ENCODE results near the gene CYP4F3.
"Not testable (repeated sequence)": the region's sequence is repeated elsewhere in the genome, so short reads cannot be mapped to it uniquely, and the experiment has no call there.

Gene CYP4F3

DNA sequence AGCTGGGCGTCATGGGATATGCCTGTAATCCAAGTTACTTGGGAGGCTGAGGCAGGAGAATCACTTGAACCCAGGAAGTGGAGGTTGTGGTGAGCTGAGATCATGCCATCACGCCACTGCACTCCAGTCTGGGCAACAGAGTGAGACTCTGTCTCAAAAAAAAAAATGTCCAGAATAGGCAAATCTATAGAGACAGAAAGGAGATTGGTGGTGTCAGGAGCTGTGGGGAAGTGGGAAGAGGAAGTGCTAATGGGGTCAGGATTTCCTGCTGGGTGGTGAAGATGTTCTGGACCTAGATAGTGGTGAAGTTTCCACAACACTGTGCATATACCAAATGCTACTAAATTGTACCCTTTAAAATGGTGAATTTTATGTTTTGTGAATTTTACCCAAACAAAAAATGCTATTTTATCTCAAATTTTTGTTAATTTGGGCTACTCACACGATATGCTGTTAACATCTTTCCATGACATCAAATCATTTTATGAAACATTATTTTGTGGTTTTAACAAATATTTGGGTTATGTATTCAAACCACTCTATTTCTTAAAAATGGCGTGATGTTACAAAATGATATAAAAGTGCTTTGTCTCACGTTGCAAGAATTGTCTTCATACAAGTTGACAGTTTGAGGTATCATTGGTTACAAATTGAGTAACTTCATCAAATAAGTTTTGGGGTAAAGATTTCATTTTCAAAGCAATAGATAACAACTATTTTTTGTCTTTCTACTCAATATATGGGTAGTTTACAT, 7.4 kb upstream of the CYP4F3 start:
- DNase-seq, result no peak

DNA sequence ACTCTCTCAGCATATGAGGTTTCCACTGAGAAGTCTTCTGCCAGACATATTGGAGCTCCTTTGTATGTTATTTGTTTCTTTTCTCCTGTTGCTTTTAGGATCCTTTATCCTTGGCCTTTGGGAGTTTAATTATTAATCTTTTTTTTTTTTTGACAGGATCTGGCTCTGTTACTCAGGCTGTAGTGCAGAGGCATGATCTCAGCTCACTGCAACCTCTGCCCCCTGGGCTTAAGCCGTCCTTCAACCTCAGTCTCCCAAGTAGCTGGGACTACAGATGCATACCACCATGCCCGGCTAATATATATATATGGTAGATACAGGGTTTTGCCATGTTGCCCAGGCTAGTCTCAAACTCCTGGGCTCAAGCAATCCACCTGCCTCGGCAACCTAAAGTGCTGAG, 6.6 kb upstream of the CYP4F3 start:
- no peak for DNase-seq

DNA sequence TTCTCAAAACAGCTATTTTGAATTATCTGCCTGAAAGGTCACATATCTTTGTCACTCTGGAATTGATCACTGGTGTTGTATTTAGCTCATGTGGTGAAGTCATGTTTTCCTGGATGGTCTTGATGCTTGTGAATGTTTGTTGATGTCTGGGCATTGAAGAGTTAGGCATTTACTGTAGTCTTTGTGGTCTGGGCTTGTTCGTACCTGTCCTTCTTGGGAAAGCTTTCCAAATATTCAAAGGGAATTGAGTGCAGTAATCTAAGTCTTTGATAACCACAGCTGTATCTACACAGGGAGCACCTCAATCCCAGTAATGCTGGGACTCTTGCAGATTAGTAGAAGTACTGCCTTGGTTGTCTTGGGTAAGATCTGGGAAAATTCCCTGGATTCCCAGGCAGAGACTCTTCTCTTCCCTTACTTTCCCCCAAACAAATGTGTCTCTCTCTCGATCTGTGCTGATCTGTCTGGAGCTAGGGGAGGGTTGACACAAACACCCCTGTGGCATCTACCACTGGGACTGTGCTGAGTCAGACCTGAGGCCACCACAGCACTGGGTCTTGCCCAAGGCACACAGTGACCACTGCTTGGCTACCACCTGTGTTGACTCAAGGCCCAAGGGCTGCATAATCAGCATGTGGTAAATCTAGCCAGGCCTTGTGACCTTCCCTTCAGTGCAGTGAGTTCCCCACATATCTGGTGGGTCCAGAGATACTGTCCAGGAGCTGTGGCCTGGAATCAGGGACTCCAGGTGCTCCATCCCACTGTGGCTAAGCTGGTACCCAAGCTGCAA, 5.5 kb upstream of the CYP4F3 start:
- no peak for DNase-seq

DNA sequence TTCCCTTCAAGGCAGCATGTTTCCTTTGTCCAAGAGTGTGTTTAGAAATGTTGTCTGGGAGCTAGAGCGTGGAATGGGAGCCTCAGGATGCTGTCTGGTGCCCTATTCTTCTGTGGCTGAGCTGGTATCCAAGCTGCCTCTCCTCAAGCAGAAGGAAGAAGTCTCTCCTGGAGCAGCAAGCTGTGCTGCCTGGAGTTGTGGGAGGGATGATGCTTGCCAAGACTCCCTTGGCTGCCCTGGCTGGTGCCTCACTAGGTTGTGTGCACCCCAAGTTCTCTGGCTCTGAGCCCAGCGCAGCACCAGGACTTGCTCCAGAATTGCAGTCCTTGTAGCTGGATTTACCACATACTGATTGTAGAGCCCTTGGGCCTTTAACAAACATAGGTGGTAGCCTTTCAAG, 4.7 kb upstream of the CYP4F3 start:
- no peak for DNase-seq

DNA sequence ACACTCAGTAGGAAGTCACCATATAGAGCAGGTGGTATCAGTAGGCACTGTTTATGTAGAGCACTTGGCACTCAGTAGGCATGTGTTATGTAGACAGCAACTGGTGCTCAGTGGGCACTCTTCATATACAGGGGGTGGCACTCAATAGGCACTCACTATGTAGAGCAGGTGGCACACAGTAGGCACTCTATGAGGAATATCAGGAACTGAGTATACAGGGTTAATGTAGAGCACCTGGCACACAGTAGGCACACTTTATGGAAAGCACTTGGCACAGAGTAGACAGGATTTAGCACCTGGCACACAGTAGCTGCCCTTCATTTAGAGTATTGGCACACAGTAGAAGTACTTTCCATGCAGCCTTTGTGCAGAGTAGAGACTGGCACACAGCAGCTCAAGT, 1.1 kb upstream of the CYP4F3 start:
- DNase-seq, result no peak

DNA sequence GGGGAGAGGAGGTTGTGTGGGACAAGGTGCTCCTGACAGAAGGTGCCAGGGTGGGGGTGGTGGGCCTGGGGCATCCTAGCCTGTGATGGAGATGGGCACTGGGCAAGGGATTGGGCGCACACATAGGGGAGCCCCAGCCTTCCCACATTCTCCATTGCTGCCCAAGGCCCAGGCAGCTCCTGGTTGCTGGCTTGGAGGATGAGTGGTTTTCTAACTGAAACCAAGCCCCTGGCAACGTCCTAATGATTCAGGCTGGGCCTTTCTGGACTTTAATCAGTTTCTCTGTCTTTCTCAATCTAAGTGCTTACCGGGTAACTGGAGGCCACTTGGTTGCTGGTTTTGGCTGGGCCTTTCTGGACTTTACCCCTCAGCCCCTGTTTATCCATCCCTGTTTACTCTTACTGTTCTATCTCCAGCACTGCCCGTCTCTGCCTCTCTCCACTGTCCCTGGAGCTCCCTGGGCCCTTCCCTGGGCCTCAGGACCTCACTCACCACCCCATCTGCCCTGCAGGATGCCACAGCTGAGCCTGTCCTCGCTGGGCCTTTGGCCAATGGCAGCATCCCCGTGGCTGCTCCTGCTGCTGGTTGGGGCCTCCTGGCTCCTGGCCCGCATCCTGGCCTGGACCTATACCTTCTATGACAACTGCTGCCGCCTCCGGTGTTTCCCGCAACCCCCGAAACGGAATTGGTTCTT, 354 bp downstream of the CYP4F3 start:
- no peak for DNase-seq

DNA sequence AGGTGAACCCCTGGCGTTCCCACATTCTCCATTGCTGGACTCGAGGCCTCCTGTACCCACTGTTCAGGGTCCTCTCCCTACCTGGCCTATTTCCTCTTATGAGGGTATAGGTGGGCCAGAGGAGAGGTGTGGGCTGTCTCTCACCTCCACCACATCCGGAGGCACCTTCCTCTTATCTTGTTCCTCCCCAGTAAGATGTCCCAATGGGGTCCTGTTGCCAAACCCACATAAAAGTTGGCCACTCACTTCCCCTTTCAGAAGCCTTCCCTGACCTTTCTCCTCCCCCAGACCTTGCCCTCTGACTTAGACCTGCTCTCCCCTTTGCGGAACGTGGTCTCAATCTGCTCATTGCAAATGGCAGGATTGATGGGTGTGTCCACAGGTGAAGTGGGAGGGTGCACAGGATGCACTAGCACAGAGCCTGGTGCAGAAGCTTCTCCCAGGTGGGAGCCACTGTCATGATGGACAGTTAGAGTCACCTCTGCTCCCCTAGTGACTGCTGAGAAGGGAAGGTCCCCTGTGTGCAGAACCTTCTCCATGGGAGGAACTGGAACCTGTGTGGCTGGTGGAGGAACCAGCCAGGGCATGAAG, 1.3 kb downstream of the CYP4F3 start:
- no peak for DNase-seq

DNA sequence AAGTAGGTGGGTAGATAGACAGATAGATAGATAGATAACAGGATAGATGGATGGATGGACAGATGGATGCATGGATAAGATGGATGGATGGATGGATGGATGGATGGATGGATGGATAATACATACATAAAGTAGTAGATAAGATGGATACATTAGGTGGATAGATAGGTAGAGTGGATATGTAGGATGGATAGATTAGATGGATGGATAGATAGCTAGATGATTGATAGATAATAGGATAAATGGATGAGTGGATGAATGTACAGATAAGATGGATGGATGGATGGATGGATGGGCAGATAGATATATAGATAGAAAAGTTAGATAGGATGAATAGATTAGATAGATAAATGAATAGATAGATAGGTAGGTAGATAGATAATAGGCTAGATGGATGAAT, 2.1 kb downstream of the CYP4F3 start:
- no peak for DNase-seq

DNA sequence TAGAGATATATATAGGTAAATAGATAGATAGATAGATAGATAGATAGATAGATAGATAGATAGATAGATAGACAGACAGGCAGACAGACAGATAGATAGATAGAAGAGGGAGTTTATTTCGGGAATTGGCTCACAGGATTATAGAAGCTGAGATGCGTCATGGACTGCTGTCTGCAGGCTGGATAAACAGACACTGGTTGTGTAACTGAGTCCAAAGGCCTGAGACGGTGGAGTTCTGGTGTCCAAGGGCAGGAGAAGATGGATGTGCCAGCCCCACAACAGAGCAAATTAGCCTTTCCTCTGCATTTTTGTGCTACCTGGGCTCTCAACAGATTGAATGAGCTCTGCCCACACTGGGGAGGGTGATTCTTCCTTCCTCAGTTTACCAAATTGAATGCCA, 2.7 kb downstream of the CYP4F3 start:
- DNase-seq, result no peak

DNA sequence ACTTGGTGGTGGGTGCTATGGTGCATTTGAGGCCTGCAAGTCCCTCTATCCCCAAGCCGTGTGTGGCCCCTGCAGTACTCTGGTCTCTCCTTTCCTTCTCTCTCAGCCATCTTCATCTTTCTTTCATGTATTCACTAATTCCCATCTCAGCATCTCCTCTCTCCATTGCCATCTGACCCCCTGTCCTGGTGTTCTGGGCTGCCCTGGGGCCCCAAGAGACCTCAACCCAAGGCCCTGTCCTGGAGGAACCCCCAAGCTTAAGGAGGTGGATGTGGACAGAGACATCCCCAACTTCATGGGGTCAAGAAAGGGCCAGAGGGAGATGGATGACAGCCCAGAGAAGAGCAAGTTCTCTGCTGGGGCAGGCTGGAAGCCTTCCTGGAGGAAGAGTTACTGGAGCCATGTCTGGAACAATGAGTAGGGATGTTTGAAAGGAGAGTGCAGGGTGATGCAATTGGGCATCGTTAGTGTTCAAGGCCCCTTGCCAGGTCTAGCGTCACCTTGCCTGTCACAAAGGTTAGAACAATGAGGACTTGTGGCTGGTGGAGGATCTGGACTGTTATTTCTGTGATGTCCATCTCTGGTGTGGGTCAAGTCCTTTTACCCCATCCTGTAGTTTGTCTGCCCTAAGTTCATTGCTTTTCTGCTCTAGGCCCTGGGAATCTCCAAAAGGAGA, 3.5 kb downstream of the CYP4F3 start:
- no peak for DNase-seq

DNA sequence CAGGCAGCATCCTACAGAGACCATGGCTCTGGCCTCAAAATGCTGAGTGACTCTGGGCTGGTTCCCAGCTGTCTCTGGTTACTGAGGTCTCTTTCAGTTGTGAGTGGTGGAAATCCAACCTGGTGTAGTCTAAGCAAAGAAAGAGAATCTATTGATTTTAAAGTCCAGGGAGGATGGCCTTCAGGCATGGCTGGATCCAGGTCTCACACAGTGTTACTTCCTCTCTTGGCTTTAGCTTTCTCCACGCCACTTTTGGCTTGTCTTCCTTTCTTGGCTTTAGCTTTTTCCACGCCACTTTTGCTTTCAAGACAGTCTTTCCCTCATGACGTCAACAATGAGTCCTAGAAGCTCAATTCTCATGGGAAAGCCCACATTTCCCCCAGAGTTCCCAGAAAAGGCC, 4.1 kb downstream of the CYP4F3 start:
- no peak for DNase-seq

DNA sequence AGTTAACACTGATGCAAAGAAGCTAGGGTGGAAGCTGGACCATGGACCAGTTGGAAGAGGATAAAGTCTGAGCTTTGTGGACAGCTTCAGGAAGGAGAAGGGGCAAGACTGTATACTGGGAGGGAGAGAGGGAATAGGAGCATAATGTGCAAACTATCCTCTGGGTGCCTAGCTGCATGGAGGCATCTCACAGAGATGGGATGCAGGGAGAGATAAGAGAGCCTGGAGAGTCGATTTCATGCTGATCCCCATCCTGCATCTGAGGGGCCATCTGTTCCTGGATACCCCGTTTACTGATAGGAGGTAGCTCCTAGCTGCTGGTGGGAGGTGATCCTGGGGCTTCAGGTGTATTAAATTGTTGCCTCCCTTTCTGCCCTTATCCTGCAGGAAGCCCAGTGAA, 8.8 kb downstream of the CYP4F3 start:
- no peak for DNase-seq

DNA sequence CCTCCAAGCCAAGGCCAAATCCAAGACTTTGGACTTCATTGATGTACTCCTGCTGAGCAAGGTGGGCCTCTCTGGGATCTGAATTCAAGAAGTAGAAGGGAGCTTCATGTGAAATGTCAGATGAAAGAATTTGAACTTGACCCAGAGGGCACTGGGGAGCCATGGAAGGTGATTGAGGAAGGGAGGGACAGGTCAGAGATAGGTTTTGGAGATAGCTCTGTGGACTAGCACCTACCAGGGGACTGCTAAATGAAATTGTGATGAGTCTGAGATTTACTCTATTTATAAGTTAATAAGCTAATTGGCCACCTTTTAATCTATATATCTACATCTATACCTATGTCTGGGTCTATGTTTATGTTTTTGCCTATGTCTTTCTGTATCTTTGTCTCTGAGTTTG, 9.4 kb downstream of the CYP4F3 start:
- DNase-seq, result not testable (repeated sequence)

DNA sequence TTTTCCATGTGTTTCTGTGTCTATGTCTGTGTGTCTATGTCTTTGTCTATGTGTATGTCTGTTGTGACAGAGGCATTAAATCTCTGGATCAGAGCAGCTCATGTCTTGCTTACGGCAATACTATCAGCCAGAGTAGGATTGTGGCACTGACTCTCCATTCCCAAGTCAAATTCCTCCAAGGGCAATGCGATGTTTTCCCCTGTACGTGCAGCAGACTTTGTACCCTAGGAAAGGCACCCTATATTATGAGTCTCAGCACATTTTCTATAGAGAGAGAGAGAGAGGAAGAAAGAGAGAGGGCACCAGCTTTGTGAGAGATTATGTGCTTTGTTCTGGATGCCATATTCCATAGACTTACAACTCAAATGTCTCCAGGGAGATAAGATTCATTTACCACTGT, 11.1 kb downstream of the CYP4F3 start:
- no peak for DNase-seq

DNA sequence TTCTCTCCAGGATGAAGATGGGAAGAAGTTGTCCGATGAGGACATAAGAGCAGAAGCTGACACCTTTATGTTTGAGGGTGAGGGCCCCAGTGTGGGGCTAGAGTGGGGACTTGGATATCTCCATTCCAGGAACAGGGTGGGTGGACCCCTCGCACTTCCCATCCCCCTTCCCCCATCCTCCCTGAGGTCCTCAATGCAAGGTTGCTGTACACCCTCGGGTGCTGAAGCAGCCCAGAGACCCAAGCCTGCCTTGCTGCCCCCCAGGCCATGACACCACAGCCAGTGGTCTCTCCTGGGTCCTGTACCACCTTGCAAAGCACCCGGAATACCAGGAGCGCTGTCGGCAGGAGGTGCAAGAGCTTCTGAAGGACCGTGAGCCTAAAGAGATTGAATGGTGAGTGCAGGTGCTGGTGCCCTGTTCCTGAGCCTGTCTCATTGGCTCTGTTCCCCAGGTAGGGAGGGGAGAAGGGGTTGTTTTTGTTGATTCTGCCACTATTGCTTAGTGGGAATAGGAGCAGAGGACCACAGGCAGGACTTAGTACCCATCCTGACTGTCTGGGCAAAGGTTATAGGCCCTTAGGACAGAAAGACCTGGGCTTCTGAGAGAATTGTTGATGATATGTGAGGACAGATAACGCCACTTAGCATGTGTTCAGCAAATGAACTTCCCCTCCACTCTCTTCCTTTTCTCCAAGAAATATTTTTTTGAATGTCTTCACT, 12.0 kb downstream of the CYP4F3 start:
- no peak for DNase-seq

DNA sequence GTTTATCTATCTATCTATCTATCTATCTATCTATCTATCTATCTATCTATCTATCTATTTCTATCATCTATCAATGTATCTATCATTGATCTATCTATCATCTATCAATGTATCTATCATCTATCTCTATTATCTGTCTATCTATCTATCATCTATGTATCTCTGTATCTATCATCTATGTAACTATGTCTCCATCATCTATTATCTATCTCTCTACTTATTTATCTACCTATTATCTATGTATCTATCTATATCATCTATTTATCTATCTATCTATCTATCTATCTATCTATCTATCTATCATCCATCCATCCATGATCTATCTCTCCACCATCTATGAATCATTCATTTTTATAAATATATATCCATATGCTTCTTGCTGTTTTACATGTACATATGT, 15.8 kb downstream of the CYP4F3 start:
- no peak for DNase-seq

DNA sequence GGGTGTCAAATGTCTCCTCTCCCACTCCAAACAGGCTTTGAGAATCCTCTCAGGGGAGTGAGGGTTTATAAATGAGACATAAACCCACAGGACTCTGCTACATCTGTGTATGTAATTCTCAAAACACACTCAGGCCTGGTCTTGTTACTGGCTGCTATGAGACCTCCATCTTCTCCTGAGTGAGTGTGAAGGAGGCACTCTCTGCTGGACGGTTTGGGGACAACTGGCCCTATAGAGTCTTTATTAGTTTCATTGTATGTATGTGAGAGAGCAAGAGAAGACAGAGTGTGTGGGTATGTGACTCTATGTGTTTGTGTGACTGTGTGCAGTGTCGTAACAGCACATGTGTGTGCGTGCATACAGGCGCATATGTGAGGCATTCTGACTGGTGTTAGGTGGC, 22.6 kb downstream of the CYP4F3 start:
- DNase-seq, result no peak

DNA sequence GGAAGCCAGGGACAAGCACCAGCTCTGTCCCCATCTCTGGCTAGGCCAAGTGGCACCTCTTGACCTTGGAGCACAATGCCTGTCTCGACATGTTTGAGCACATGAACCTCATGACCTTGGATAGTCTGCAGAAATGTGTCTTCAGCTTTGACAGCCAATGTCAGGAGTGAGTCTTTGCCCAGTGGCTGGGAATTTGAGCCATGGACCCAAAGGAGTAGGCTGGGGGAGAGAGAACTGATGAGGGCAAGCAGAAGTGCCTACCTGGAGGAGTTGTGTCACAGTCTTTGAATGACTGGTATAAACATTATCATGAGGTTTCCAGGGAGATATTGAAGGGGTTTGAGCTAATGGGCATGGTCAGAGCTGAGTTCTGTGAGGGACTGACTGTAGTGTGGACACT, 25.5 kb downstream of the CYP4F3 start:
- DNase-seq, result no peak

DNA sequence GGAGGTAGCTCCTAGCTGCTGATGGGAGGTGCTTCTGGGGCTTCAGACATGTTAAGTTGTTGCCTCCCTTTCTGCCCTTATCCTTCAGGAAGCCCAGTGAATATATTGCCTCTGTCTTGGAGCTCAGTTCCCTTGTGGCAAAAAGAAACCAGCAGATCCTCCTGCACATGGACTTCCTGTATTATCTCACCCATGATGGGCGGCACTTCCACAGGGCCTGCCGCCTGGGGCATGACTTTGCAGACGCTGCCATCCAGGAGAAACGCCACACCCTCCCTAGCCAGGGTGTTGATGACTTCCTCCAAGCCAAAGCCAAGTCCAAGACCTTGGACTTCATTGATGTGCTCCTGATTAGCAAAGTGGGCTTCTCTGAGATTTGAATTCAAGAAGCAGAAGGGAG, 26.2 kb downstream of the CYP4F3 start:
- no peak for DNase-seq

DNA sequence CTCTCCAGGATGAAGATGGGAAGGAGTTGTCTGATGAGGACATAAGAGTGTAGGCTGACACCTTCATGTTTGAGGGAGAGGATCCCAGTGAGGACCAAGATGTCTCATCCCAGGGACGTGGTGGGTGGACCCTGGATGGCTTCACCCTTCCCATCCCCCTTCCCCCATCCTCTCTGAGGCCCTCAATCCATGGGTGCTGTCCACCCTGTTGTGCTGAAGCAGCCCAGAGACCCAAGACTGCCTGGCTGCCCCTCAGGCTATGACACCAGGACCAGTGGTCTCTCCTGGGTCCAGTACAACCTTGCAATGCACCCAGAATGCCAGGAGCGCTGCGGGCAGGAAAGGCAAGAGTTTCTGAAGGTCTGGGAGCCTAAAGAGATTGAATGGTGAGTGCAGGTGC, 28.7 kb downstream of the CYP4F3 start:
- DNase-seq, result no peak

DNA sequence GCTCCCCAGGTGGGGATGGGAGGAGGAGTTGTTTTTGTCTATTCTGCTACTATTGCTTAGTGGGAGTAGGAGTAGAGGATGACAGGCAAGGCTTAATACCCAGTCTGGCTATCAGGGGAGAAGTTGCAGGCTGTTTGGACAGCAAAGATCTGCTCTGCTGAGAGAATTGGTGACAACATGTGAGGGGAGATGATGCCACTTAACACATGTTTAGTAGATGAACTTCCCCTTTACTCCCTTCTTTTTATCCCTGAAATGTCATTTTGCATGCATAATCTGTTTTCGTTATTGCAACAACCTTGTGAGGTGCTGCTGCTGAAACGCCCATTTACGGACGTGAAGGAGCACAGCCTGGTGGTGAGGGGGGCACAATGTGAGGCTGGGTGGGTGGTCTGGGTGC, 29.2 kb downstream of the CYP4F3 start:
- DNase-seq, result no peak

DNA sequence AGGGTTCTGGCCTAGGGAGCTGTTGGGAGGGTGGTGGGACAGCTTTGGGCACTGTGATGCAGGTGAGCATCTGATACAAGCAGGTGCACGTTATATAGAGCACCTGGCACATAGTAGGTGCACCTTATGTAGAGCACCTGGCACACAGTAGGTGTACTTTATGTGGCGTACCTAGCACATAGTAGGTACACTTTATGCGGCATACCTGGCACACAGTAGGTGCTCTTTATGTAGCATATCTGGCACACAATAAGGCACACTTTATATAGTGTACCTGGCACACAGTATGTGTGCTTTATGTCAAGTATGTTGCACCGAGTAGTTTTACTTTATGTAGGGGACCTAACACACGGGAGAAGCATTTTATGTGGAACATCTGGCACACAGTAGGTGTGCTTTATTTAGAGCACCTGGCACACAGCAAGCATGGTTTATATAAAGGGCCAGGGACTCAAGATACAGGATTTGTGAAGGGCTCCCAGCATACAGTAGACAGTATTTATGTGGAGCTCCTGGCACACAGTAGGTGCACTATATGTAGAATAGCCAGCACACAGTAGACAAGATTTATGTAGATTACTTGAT, 30.6 kb downstream of the CYP4F3 start:
- no peak for DNase-seq

Data from activated CD4-positive, CD25-positive, alpha-beta regulatory T cell (primary cell).